Measurements from ENCODE around the gene TNK2. TPM values are rescaled to one million over a fixed set of nuclear protein-coding genes. Genes with fewer than 3 reads are reported as not detected.

Gene TNK2
- total RNA-seq, 4 donors from 2014 or later: 10.2 to 21.1 (median 12.7) TPM

DNA sequence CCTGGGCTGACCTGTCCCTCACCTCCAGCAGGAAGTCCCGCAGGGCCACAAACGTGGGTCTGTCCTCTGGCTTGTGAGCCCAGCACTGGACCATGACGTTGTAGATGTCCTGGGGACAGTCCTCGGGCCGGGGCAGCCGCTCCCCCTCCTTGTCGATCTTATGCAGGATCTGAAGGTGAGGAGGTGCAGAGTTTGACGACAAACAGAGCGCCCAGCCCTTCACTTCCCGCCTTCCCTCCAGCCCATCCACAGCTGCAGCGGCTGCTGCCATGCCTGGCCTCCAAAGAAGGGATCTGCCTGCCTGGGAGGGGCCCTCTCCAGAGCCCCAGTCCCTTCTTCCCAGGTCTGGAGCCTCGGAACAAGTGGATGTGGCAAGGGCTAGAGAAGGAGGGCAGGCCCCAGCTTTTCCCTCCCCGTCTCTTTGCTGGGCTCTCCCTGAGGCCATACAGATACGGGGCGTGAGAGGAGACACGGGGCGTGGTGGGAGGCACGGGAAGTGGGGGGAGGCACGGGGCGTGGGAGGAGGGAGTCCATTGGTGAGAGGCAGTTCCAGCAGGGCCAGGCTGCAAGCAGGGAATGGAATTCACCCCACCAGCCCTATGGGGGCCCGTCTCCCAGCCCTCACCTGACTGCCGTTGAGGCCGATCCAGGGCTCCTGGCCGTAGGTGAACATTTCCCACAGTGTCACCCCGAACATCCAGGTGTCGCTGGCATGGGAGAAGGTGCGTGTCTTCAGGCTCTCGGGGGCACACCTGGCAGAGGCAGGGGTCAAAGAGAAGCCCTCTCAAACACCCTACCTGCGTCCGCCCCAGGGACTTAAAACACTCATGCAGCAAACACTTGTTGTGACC lies 29.7 kb downstream of the TNK2 start:
- peaks cover 0 to 3% of the 10 kb centered on the region in 2 donors for H3K36me3 ChIP-seq
- WGBS, 2 donors: 85 to 94% methylated on average over 25 to 26 of the region's 30 CpGs

DNA sequence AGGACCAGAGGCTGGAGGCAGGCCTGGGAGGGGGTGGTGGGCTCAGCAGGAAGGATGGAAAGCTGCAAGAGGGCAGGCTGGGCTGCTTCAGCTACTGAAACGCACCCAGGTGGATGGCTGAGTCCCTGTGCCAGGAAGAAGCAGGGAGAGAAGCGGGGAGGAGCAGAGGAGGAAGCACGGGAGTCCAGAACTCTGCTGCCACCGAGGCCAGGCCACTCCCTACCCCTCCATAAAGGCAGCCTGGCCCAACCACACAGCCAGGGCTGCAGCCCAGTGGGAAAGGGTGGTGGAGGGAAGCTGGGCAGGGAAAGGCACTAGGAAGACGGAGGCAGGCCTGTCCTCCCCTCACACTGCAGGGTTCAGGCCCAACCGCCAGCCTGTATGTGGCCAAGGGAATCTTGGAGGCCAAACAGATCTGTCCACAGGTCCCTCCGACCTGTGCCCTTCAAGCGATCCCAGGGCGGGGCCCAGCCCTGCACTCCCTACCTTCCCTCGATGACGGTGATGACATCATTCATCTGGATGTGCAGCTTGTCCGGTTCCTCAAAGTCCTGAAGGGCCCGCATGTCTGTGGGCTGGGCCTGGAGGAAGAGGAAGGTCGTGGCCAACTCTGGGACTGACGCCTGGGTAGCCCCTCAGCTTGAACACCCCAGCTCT lies 30.5 kb downstream of the TNK2 start:
- Histone ChIP-seq H3K27me3 (no peaks in the 10 kb centered on the region), H3K9me3 (no peaks in the 10 kb centered on the region), H3K4me1 (peaks cover 5 to 13% of the 10 kb centered on the region in 2 donors), H3K36me3 (peaks cover 0 to 3% of the 10 kb centered on the region in 2 donors), H3K4me3 (replicated peaks in 1 of 3) (no peak overlapping the region), H3K27ac (no peak overlapping the region)
- 85 to 87% methylated on average over 10 to 15 of the region's 15 CpGs for WGBS, 2 donors
- DNase-seq: no peak
- intact Hi-C loops (cut with DNase I): no loop called here
- TF ChIP-seq, protein P1, sequence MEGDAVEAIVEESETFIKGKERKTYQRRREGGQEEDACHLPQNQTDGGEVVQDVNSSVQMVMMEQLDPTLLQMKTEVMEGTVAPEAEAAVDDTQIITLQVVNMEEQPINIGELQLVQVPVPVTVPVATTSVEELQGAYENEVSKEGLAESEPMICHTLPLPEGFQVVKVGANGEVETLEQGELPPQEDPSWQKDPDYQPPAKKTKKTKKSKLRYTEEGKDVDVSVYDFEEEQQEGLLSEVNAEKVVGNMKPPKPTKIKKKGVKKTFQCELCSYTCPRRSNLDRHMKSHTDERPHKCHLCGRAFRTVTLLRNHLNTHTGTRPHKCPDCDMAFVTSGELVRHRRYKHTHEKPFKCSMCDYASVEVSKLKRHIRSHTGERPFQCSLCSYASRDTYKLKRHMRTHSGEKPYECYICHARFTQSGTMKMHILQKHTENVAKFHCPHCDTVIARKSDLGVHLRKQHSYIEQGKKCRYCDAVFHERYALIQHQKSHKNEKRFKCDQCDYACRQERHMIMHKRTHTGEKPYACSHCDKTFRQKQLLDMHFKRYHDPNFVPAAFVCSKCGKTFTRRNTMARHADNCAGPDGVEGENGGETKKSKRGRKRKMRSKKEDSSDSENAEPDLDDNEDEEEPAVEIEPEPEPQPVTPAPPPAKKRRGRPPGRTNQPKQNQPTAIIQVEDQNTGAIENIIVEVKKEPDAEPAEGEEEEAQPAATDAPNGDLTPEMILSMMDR (IDR thresholded peaks at IDR 0.05): no peak
- TF ChIP-seq POLR2A (IDR thresholded peaks at IDR 0.05): no peak

More for the DNA sequence above, 29.7 kb downstream of the TNK2 start:
- Histone ChIP-seq H3K4me1 (peaks cover 5 to 6% of the 10 kb centered on the region in 2 donors), H3K9me3 (no peaks in the 10 kb centered on the region), H3K4me3 (replicated peaks in 1 of 3) (no peak overlapping the region), H3K27ac (no peak overlapping the region), H3K27me3 (no peaks in the 10 kb centered on the region)
- no peak for DNase-seq
- TF ChIP-seq POLR2A (IDR thresholded peaks at IDR 0.05): no peak
- TF ChIP-seq, protein P1 (IDR thresholded peaks at IDR 0.05): no peak
- intact Hi-C loops (cut with DNase I): no loop called here

DNA sequence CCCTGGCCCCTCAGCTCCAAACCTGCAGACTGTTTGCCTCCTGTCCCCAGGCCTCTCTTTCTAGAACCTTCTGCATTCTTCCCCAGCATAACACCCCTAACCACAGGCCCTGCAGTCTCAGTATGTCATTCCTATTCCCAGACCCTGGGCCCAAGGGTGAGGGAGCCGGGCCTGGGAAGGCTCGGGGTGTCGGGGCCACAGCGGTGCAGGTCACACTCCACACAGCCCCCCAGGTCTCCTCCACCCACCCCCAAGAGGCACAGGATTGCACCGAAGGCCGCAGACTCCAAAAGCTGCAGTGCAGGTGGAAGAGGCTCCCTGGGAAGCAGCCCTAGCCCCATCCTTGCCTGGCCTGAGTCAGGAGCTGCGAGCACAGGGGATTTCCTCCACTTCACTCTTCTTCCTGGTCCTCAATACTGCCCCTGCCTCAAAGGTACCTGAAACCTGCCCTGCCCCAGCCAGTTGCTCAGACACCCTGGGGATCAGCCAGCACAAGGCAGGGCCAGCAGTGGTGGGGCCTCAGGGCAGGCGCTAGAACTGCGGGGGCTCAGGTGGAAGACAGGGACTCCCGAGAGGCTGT lies 31.1 kb downstream of the TNK2 start:
- Histone ChIP-seq H3K9me3 (no peaks in the 10 kb centered on the region), H3K27me3 (no peaks in the 10 kb centered on the region), H3K36me3 (peaks cover 0 to 3% of the 10 kb centered on the region in 2 donors), H3K4me3 (replicated peaks in 1 of 3) (no peak overlapping the region), H3K27ac (no peak overlapping the region), H3K4me1 (peaks cover 9 to 20% of the 10 kb centered on the region in 2 donors)
- TF ChIP-seq POLR2A (IDR thresholded peaks at IDR 0.05): no peak
- TF ChIP-seq, protein P1 (IDR thresholded peaks at IDR 0.05): no peak
- WGBS, 2 donors: 89 to 94% methylated on average over 10 of the region's 10 CpGs
- intact Hi-C loops (cut with DNase I): no loop called here
- no peak for DNase-seq

DNA sequence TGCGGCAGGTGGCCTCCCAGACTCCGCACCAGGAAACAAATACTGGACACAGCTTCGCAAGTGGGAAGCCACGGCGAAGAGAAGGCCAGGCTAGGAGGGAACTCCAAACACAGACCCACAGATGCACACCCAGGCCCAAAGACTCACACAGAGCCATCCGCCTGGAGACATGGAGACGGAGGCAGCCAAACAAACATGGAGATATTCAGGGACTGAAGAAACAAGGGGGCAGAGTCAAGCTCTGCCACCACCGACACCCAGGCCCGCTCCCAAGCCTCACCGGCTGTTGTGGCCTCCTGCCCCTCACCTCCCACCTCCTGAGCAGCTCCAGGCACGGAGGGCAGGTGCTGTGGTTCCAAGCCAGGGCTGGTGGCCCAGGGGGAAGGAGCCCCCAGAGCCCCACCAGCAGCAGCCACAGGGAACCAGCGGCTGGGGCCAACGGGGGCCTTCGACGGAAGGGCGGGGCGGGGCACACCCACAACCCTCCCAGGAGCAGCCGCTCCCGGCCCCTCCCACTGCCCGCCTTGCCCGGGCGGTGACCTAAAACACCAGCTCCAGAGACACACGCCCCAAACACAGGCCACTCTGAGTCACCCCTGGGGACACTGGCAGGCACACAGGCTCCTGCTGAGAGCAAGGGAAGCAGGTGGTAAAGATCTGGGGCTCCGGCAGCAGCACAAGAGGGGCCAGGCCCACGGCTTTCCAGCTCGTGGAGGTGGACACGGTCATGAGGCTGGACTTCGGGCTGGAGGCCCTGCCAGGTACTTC lies 31.9 kb downstream of the TNK2 start:
- no peaks in the 10 kb centered on the region for H3K27me3 ChIP-seq
- no peaks in the 10 kb centered on the region for H3K9me3 ChIP-seq
- intact Hi-C loops (cut with DNase I): no loop called here
- H3K4me3 ChIP-seq (replicated peaks in 1 of 3): no peak overlapping the region
- H3K4me1 ChIP-seq: peaks cover 10 to 23% of the 10 kb centered on the region in 2 donors
- no peak for TF ChIP-seq POLR2A (IDR thresholded peaks at IDR 0.05)
- TF ChIP-seq, protein P1 (IDR thresholded peaks at IDR 0.05): no peak
- 87 to 95% methylated on average over 15 to 16 of the region's 28 CpGs for WGBS, 2 donors
- no peak overlapping the region for H3K27ac ChIP-seq
- H3K36me3 ChIP-seq: peaks cover 0 to 3% of the 10 kb centered on the region in 2 donors
- no peak for DNase-seq

Data from thyroid gland (tissue), 4 donors.